AG09319 (cell line): ENCODE measurements around the gene CARD10.

ENCODE experiments used
- DNase-seq: peaks from one replicate; pipeline ENCODE4 v3.0.0-alpha.2; 2010; ENCODE audit warnings: low read depth; ENCODE audit errors: extremely low read depth
- TF ChIP-seq, protein P1 (sequence below): IDR thresholded peaks from 2 replicates; pipeline ENCODE4 v1.5.1; 2011; ENCODE audit warnings: low read depth, mild to moderate bottlenecking, inconsistent platforms, low read length, moderate library complexity

The CARD10 gene

GRCh38 chr22:37491106-37491505, 28.1 kb downstream of the CARD10 start:
- TF ChIP-seq, protein P1, sequence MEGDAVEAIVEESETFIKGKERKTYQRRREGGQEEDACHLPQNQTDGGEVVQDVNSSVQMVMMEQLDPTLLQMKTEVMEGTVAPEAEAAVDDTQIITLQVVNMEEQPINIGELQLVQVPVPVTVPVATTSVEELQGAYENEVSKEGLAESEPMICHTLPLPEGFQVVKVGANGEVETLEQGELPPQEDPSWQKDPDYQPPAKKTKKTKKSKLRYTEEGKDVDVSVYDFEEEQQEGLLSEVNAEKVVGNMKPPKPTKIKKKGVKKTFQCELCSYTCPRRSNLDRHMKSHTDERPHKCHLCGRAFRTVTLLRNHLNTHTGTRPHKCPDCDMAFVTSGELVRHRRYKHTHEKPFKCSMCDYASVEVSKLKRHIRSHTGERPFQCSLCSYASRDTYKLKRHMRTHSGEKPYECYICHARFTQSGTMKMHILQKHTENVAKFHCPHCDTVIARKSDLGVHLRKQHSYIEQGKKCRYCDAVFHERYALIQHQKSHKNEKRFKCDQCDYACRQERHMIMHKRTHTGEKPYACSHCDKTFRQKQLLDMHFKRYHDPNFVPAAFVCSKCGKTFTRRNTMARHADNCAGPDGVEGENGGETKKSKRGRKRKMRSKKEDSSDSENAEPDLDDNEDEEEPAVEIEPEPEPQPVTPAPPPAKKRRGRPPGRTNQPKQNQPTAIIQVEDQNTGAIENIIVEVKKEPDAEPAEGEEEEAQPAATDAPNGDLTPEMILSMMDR: no peak
- DNase-seq: no peak

DNA sequence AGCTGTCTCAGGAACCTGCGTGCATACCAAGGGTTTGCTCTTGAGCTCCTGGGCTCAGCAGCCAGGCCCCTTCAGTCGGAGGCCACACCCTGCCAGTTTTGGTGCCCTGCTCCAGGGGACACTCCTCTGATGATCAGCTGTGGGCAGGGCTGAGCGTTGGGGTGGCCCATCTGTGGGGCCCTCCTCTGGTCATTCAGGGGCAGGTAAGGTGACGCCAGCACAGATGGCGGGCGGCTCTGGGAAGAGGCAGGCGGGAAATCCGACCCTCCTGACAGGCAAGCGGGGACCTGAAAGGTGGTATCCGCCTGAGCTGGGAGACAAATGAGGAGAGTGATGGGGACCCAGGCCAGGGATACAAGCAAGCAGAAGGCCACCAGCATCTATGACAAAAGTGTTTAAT, 29.2 kb downstream of the CARD10 start:
- DNase-seq: no peak
- TF ChIP-seq, protein P1: no peak

- TF ChIP-seq, protein P1: no peak
- no peak for DNase-seq
Observed at GRCh38 chr22:37488337-37489135, 30.7 kb downstream of the CARD10 start.

DNA sequence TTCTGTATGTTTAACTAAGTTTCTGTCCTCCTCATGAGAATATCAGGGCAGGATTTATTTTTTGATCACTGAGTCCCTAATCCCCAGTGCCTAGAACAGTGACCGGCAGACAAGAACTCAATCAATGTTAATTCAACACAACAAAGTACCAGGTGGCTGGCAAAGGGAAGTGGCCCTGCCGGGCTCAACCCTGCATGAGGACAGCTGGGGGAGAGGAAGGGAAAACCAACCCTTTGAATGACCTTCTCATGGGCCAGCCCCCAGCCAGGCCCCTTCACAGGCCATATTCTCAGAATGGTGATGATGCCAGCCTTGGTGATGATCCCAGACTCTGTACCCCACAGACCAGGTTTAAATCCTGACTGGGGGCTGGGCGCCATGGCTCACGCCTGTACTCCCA, 31.6 kb downstream of the CARD10 start:
- no peak for DNase-seq

DNA sequence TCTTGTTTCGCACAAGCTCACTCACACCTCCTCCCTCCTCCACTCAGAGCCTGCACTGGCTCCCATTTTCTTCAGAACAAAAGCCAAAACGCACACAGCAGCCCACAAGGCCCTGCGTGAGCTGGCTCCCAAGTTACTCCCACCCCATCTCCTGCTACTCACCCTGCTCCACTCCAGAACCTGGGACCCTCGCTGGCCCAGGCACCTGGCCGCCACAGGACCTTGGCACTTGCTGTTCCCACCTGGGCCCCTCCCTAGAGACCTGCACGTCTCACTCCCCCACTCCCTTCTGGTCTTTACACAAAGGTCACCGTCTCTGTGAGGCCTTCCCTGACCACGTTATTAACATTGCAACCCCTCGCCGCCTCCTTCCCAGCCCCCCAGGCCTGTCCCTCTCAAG, 32.1 kb downstream of the CARD10 start:
- TF ChIP-seq, protein P1: no peak
- DNase-seq: no peak

More for the DNA sequence above, 31.6 kb downstream of the CARD10 start:
- TF ChIP-seq, protein P1: no peak

DNA sequence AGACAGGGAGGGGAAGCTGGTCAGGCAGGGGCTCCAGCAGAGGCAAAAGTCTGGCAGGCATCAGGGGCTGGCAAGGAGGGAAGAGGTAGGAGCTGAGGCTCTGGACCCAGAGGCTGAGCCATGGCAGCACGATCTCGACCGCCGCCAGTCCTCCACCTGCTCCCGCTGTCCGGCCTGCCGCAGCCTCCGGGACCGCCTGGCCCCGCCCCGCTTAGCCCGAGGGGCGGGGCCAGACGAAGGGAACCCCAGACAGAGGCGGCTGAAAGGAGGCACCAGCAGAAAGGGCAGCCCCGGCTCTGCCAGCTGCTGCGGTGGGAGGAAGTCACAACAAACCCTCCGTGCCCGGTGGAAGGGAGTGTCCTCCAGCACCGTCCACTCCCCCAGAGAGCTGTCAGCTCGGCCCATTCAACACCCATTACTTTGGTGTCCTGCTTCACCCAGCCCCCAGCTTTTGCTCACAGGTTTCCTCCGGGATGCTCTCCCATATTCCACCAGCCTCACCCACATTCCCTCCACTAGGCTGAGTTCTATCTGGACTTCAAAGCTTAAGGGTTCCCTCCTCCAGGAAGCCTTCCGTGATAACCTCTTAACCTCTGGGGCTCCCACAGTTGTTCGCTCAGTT, 32.9 kb downstream of the CARD10 start, which contains the start of gene MFNG:
MFNG (minus strand) TSS at position 161 of the 622 bp plus-strand sequence. CDS start 207 bp downstream, outside the sequence.
- no peak for DNase-seq
- TF ChIP-seq, protein P1: no peak

DNA sequence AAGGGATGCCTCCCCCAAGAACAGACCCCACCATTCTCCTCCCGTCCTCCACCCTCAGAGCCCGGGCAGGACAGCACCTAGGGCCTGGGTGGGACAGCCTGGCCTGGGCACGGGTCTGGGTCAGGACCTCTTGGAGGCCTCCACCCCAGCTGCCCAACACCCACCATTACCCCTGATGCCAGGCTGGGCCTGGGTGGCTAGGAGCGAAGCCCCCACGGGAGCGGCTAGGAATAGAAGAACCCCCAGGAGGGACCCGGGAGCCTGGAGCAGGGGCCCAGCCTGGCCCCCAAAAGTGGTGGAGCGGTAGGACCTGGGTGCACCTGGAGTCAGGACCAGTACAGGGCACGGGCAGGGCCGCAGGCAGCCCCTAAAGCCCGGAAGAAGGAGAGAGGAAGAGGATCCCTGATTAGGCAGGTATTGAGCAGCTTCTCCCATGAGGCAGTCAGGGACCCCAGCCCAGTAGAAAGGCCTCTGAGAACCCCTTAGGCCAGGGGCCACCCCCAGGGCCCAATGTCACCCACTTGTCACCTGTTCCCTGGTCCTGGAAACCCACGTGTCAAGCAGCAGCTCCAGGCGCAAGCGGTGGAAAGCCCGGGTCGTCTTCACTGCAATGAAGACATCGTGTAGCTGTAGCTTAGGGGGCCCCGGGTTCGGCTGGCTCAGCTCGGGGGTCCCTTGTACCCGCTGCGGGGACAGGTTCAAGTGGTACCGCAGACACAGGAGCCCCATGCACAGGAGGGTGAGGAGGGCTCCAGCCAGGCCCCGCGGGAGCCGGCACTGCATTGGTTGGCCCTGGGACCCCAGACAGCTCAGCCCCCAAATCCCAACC, 33.6 kb downstream of the CARD10 start:
- TF ChIP-seq, protein P1: no peak
- DNase-seq: no peak
